TTC549 (cell line): ENCODE data around the gene SERPINA12.
"Not testable (repeated sequence)": the region's sequence is repeated elsewhere in the genome, so short reads cannot be mapped to it uniquely, and the experiment has no call there.

Source experiments
- FAIRE-seq: peaks from 2 replicates; lab custom pipeline; 2012; peaks lifted over from hg19 to GRCh38; lab: Jason Lieb, UNC

Gene SERPINA12

GRCh38 chr14:94491511-94491910 lies 17.8 kb downstream of the SERPINA12 start:
- FAIRE-seq: no peak

DNA sequence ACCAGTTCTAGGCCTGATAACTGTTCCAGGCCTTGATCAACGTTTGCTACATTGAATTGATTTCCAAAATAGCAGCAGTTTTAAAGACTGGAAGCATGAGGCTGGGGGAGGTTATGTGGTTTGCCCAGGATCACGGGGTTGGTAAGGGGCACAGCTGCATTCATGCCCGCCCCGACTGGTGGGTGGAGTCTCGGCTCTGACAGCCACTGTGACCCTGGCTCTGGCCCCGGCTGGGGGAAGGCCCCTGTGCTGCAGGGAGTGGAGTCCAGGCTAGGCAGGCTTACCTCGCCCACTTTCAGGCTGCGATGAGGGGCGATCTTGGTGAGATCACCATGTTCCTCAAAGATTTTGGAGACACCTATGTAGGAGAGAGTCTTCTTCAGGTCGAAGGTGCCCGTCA lies 19.9 kb downstream of the SERPINA12 start:
- FAIRE-seq: no peak

DNA sequence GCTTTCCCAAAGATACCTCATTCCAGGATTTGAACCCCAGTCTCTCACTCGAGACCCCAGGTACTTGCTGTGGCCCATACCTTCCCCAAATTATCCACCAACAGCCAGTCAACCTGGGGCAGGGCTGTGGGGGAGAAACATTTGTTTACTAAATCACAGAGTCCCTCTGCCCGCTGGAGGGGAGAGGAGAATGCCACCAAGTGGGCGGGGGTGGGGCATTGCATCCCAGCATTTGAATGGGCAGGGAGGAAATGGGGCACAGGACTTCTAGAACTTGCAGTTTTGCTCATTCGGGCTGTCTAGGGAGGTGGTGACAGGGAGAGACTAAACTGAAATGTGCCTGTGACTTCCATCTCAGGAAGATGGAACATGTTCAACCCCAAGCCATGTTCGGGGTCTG lies 22.4 kb downstream of the SERPINA12 start:
- FAIRE-seq: no peak

DNA sequence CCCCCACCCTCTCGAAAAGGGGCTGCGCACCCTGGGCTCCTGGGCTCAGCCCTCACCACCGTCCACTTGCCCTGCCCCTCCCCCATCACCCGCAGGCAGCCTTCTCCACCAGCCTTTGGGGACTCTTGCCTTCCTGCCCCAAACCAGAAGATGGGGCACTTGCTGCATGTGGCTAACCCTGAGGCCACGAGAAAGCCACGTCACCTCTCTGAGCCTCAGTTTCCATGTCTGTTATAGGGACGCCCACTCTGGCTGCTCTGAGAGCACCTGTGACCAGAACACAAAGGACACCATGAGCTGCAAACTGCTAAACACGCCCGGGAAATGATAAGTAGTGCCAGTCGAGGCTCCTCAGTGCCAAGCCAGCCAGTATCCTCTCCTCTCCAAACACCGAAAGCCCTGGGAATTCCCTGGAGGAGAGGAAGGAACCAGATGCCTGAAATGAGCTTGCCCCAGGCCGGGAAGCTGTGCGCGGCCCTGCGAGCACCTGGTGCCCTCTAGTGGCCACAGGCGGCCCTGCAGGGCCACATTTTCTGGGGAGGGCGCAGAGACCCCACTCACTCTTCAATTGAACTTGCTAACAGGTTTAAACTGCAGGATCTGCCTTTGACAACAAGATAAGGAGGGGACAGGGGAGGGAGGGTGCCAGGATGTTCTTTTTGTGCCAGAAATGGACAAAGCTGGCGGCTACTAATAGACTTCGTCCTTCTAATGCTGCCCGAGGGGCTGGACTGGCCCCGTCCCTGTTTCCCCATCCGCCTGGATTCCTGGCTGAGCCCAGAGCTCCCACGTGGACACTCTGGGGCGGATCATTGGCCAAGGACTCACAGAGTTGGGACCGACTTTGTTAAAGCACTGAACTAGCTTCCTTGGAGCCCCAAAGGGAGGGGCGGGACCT lies 23.1 kb downstream of the SERPINA12 start:
- FAIRE-seq: no peak

DNA sequence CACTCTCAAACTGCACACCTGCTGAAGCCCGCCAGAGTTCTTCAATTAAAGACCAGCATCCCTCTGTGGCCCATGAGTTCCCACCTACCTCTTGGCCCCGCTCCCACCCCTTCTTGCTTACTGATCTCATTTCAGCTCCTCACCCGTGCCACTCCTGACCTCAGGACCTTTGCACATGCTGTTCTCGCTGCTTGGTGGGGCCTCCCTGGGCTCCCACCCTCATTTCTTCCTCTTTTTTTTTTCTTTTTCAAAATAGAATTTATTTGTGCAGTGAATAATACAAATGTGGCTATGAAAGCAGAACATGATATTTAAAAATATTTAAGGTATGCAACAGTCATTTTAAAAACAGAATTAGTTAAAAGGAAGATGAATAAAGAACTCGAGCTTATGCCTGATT lies 24.8 kb downstream of the SERPINA12 start:
- no peak for FAIRE-seq

DNA sequence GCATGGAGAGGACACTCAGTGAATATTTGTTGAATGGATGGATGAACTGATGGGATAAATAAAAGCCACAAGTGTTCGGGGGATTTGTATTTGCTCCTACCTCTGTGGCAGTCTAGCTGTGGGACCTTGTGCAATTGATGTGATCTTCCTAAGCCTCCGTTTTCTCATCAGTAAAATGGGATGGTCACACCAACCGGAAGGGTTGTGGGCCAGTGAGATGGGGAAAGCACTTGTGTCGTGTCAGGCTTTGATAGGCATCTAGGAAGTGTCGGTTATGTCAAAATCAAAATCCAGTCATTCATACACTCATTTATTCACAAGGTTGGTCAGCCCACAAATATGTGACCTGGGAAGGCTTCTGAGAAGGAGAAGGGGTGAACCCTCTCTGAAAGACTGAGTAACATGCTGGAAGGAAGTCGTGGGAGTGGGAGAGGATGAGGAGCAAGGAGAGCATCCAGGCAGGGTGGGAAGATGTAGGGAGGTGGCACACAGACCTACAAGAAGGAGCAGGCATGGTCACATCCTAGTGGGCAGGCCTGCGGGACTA lies 25.5 kb downstream of the SERPINA12 start:
- no peak for FAIRE-seq

- no peak for FAIRE-seq
These were observed 26.2 kb downstream of the SERPINA12 start for GRCh38 chr14:94483071-94483451.

DNA sequence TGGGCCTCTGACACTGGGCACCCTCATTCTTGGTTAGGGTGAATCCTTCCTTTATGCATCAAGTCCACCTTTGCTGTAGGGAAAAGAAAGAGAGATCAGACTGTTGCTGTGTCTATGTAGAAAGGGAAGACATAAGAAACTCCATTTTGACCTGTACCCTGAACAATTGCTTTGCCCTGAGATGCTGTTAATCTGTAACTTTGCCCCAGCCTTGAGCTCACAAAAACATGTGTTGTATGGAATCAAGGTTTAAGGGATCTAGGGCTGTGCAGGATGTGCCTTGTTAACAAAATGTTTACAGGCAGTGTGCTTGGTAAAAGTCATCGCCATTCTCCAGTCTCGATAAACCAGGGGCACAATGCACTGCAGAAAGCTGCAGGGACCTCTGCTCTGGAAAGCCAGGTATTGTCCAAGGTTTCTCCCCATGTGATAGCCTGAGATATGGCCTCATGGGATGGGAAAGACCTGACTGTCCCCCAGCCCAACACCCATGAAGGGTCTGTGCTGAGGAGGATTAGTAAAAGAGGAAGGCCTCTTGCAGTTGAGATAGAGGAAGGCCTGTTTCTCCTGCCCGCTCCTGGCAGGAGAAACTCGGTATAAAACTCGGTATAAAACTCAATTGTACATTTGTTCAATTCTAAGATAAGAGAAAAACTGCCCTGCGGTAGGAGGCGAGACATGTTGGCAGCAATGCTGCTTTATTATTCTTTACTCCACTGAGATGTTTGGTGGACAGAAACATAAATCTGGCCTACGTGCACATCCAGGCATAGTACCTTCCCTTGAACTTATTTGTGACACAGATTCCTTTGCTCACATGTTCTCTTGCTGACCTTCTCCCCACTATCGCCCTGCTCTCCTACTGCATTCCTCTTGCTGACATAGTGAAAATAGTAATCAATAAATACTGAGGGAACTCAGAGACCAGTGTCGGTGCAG lies 26.9 kb downstream of the SERPINA12 start:
- not testable (repeated sequence) for FAIRE-seq

GRCh38 chr14:94481468-94482131 lies 27.7 kb downstream of the SERPINA12 start:
- FAIRE-seq: no peak

- FAIRE-seq: no peak
These were observed 28.5 kb downstream of the SERPINA12 start for GRCh38 chr14:94480809-94481208.

DNA sequence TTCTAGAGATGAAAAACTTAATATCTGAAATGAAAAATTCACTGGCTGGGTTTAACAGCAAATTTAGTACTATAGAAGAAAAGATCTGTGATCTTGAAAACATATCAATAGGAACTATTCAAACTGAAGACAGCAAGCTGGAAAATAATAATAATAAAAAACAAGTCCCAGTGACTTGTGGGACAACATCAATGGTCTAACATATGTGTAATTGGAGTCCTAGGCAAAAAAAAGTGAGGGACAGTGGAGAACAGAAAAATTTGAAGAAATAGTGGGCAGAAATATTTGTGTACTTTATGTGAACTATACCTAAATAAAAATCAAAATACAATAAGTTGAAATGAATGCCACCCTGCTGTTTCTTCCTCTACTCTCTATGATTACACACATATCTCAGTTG lies 30.8 kb downstream of the SERPINA12 start:
- FAIRE-seq: no peak

DNA sequence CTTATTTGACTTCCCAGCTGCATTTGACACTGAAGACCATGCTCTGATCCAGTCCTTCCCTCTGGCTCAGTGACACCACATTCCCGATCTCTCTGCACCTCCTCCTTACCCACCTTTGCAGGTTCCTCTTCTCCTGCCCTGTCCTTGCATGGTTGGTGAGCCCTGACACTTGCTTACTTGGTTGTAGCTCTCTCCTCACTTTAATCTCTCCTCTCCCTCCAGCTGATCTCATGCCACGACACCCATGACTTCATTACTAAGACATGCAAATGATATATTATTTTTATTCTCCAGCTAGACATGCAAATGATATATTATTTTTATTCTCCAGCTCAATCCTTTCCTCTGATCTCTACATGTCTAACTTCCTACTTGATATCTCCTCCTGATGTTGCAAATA lies 33.2 kb downstream of the SERPINA12 start, which contains the start of gene SERPINA9:
TSS of gene SERPINA9 (minus strand) at position 175 of the 400 bp plus-strand sequence. CDS start 6,357 bp downstream, outside the sequence.
- FAIRE-seq: no peak

DNA sequence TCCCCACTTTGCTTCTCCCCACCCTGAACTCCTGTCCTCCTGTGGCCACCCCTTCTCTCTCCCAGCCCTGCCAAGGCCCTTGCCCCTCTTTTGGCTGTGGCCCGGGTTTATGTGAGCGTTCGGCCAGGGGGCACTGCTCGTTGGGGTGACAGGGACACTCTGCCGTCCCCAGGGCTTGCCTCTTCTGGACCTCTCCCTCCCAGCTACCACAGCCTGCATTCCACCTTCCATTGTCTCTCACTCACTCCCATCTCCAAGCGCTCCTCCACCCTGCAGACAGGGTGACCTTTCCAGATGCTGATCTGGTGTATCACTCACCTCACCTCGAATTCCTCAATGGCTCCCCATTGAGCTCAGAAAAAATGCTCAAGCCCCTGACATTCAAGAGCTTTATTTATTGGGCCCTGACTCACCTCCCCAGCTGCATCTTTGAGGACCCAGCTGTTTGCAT lies 34.7 kb downstream of the SERPINA12 start:
- FAIRE-seq: no peak

DNA sequence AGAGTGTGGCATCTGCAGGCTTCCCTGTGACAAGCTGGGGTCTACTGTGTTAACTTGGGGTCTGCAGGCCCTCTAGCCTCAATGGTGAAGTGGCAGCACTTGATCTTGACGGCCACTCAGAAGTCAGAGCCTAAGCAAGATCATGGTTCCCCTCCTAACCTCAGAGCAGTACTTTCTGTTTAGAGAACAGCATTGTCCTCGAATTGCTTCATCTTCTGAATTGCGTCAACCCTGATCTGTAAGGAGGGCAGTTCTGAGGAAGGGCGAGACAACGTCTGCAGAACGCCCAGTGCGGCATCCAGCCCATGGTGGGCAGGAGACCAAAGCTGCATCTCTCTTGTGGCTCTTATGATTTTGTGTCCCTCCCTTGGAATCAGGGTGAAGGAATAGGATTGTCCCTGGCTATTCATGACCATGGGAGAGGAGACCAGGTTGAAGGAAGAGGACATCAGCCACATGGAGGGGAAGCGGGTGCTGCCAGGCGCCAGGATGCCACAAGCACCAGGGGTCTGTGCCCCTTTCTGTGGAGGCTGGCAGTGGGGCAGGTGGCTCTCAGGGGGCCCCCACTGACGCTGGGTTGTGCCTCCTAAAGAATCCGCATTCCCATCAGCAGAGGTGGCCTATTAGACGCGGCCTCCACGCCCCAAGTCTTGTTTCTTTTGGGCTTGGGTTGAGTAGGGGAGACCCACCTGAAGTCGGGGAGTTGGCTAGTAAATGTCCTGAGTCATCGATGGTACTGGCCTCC lies 35.4 kb downstream of the SERPINA12 start:
- no peak for FAIRE-seq

DNA sequence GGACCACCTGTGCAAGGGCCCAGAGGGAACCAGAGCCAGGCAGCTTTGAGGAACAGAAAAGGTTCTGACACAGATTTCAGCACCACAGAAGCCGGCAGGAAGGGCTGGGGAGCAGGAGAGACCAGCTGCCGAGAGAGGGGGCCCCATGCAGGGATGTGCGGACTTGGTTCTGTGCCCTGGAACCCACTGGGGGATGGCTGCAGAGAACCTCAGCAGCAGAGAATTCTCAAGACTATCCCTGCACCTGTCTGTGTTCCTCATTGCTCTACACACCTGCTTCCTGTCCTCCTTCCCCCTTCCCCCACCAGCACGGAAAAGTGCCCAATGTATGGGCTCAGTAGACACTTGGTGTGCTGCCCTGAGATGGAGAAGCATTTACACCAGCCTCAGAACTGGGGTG lies 36.4 kb downstream of the SERPINA12 start:
- FAIRE-seq: no peak

DNA sequence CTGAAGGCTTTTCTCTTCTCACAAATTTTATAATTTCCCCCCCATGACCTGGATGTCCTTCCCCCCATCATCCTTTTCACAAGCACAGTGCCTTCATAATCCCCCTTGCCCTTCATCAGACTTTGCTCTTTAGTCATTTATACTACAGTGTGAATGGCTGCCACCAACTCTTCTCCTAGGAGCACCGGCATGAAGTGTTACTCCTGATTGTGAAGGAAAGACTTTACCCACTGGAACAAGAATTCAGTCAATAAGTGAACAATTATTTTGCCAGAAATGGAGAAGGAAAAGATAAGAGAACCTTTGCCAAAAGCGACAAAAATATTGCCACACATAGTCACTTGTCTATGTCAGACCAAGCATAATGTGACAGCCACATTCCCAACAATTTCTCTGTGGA lies 38.2 kb downstream of the SERPINA12 start:
- FAIRE-seq: no peak

DNA sequence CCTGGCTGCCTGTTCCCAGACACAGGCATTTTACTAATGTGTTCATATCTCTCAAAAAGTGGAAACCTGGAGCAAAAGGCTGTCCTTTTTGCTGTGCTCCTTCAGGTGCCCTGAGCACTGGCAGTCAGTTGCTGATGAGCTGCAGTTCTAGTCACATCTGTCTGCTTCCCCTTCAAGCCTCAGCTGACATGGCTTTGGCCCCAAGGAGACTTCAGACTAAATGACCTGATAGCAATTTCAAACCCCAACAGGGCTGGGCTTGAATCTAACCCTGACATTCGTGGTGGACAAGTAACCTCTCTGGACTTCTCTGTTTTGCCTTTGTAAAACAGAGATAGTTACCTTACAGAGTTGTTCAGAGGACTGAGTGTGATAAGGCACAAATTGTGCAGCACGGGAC lies 39.0 kb downstream of the SERPINA12 start:
- FAIRE-seq: no peak

- FAIRE-seq: no peak
These were observed 40.0 kb downstream of the SERPINA12 start for GRCh38 chr14:94469261-94469660.

- no peak for FAIRE-seq
These were observed 41.3 kb downstream of the SERPINA12 start for GRCh38 chr14:94467728-94468520.

- FAIRE-seq: no peak
These were observed 42.4 kb downstream of the SERPINA12 start for GRCh38 chr14:94466706-94467370.
